RWPE1 (cell line): Measurements from ENCODE around the gene TRABD2A.
A peak's percentile ranks its signal among the peaks of the same experiment; 100 is the strongest.

Experiments
- CTCF ChIA-PET: fragments of 350-600 bp; sonication (Branson Sonifier 250); formaldehyde crosslinking; extraction: SDS; loops from one replicate; lab custom pipeline; 2021; lab: Yijun Ruan, JAX
- POLR2A ChIA-PET: fragments of 400-600 bp; formaldehyde crosslinking; extraction: SDS; loops from one replicate; lab custom pipeline; 2020; ENCODE audit warnings: antibody characterized with exemption; ENCODE audit not compliant: low non-redundant PET; lab: Yijun Ruan, JAX
- DNase-seq: peaks from one replicate; pipeline ENCODE4 v3.0.0; 2012; ENCODE audit warnings: low spot score
- H3K27ac ChIP-seq: fragments of 450-650 bp; 2 replicates; pipeline ENCODE4 v1.5.1; 2017
- TF ChIP-seq, protein P1 (sequence below): fragments of 450-650 bp; conservative IDR thresholded peaks from 2 replicates; pipeline ENCODE4 v1.5.1; 2017; ENCODE audit warnings: low read depth, mild to moderate bottlenecking

Gene TRABD2A

DNA sequence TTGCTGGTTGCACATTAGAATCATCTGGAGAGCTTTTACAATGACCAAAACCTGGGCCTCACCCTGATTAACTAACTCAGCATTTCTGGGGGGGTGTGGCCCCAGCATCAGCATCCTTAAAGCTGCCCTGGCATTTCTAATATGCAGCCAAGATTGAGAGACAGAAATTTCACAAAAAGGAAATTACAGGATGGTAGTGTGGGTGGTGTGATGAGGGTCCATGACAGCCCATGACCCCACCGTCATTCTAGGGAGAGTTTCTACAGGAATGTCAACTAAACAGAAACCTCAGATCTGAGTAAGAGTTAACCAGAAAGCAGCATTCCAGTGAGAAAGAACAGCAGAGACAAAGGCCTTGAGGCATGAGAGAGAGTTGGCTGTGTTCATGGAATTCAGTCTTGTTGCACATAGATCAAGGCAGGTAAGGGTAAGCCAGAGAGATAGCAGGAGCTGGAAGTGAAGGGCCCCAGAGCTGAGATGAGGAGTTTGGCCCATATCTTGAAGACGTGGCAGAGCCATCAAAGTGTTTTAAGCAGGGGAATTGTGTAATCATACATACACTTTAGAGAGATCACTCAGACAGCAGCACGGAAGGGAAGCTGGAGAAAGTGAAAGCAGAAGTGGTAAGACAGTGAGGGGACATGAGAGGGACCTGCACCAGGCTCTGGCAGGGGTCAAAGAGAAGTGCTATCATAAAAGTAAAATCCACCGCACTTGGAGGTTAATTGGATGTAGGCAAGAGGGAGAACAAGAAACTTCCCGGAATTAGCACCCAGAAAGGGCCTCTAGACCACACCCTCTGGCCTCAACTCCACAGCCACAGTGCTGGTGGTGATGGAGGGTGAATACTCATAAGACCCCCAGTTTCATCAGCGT is 7.8 kb upstream of the TRABD2A start:
- no peak for DNase-seq
- TF ChIP-seq, protein P1, sequence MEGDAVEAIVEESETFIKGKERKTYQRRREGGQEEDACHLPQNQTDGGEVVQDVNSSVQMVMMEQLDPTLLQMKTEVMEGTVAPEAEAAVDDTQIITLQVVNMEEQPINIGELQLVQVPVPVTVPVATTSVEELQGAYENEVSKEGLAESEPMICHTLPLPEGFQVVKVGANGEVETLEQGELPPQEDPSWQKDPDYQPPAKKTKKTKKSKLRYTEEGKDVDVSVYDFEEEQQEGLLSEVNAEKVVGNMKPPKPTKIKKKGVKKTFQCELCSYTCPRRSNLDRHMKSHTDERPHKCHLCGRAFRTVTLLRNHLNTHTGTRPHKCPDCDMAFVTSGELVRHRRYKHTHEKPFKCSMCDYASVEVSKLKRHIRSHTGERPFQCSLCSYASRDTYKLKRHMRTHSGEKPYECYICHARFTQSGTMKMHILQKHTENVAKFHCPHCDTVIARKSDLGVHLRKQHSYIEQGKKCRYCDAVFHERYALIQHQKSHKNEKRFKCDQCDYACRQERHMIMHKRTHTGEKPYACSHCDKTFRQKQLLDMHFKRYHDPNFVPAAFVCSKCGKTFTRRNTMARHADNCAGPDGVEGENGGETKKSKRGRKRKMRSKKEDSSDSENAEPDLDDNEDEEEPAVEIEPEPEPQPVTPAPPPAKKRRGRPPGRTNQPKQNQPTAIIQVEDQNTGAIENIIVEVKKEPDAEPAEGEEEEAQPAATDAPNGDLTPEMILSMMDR, result no peak
- CTCF ChIA-PET, result interaction anchor here (1.3 kb wide), 1 partner anchor 32 kb away, joined by 4 read pairs; no protein-coding TSS in a partner anchor
- peak overlapping the region; percentile 60 for H3K27ac ChIP-seq
- POLR2A ChIA-PET, result no interaction called here

DNA sequence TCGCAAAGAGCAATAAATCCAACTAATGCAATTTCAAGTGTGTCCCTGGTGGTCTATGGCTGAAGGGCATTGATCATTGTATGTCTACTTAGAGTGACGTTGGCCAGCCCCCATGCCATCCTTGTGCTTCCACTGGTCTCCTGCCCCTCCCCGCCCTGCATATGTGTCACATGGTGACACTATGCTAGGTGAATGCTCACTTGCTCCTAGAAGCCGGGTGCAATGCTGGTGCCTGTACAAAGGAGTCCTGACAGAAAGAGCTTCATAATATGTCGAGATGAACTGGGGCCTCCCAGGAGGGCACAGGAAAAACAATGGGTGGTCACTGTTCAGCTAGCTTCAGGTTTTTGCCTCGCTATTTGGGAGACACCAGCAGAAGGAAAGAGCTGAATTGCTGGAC is 5.9 kb upstream of the TRABD2A start:
- TF ChIP-seq, protein P1, result no peak
- DNase-seq, result no peak
- no peak overlapping the region for H3K27ac ChIP-seq
- CTCF ChIA-PET, result no interaction called here
- POLR2A ChIA-PET, result no interaction called here

DNA sequence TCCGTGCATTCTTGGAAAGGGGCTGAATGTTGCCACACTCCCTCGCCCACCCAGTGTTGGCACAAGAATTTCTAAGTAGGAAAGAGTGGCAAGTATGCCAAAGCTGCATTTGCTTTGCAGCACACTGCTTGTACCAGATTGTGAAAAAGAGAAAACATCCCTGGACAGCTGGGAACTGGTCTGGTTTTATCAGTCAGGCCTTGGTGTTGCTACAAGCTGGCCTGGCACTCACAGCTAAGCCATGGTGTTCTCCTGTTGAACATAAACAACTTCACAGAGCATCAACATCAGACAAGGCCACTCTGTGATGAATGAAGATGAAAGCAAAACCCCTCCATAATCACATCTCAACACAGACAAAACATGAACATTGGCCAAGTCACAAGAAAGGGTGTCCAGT is 4.2 kb upstream of the TRABD2A start:
- TF ChIP-seq, protein P1, result no peak
- no peak for DNase-seq
- CTCF ChIA-PET, result no interaction called here
- POLR2A ChIA-PET, result no interaction called here
- no peak overlapping the region for H3K27ac ChIP-seq

DNA sequence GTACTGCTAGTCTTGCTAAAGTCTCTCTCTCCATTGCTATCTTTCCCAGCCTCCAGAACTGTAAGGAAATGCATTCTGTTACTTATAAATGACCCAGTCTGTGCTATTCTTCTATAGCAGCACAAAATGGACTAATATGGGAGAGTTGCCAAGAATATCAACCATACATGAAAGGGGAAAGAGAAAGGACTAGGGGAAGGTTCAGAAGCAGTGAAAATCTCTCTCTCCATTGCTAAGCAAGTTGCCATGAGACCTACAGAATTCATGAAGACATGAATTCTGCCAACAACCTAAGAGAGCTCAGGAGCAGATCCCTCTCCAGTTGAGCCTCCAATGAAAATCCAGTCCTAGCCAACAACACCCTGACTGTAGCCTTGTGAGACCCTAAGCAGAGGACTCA is 3.6 kb upstream of the TRABD2A start:
- ChIA-PET CTCF (no interaction called here), POLR2A (no interaction called here)
- no peak overlapping the region for H3K27ac ChIP-seq
- no peak for DNase-seq
- TF ChIP-seq, protein P1, result no peak

DNA sequence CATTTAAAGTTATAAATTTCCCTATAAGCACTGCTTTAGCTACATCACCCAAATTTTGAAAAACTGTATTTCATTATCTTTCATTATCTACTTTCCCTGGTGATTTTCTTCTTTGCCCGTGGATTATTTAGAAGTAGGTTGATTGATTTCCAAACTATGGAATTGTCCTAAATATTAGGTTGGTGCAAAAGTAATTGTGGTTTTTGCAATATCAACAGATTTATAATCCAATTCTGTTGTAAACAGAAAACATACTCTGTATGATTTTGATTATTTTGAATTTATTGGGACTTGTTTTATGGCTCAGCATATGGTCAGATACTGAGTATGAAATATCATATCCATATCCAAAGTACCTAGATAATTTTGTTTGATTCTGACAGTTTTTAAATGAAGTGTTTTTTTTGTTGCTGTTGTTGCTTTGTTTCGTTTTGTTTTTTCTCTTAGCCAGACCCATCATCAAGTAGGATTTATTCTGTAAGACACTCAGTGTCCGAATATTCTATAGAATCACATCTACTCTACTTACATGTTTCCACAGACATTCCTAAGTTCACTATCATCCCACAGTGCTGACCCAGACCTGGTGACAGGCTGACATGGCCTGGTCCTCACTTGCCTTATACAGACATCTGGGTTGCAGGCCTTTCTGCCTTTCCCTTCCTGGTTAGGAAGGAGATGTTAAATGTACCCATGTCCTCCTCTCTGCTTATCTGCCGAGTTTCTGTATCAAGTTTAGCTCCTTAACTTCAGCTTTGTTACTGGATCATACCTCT is 2.1 kb upstream of the TRABD2A start:
- H3K27ac ChIP-seq, result no peak overlapping the region
- DNase-seq, result no peak
- POLR2A ChIA-PET, result no interaction called here
- CTCF ChIA-PET, result interaction anchor here (0.5 to 1.3 kb wide), 11 partner anchors 7 to 399 kb away, joined by 3 to 5 read pairs (median 3); no protein-coding TSS in a partner anchor
- TF ChIP-seq, protein P1, result no peak

DNA sequence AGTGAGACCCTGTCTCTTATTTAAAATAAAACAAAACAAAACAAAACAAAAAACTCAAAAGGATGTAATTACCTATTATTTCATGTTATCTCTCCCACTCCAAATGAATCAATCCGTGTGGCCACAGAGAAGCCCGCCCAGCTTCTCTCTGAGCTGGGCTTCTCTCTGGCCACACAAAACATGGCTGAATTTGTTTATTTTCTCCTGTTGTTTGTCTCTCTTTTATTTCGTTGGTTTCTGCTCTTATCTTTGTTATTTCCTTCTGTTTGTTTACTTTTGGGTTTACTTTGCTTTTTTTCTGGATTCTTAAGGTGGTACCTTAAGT is 1.5 kb upstream of the TRABD2A start:
- TF ChIP-seq, protein P1, result peak; percentile 31; the same call in 1 of the 2 replicates
- no peak for DNase-seq
- peak overlapping the region; percentile 61 for H3K27ac ChIP-seq
- POLR2A ChIA-PET, result no interaction called here
- CTCF ChIA-PET, result interaction anchor here (0.5 to 0.9 kb wide), 9 partner anchors 8 to 399 kb away, joined by 3 to 5 read pairs (median 3); no protein-coding TSS in a partner anchor
